Stimulated activated CD4-positive, alpha-beta T cell treated with anti-CD3 and anti-CD28 coated beads, Interleukin-15, amount 100 ng/mL, for 1 hour (primary cell): ENCODE data around the gene DCDC1.
"Not testable (repeated sequence)": the region's sequence is repeated elsewhere in the genome, so short reads cannot be mapped to it uniquely, and the experiment has no call there.

Experiments
- DNase-seq, 2 donors: peaks; one replicate each; pipeline ENCODE4 v3.0.0-alpha.2; 2020; ENCODE audit warnings: low read depth in 1 of 2, low spot score in 1 of 2

Gene DCDC1

DNA sequence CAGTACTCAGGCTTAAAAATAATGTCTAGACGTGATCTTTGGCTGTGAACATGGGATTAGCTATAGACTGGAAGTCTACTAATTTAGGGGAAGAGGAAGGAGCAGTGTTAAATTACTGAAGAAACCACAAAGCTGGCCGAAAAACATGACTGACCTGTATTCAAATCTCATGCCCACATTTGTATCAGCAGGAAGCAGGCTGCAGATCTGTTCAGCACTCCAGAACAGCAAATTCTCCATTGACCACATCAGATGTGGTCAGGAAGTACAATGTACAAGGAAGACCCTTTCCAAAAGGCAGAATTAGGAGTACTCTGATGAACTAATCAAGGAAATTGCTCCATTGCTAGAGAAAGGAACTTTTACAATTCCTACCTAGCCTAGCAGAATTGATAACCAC lies 31.7 kb downstream of the DCDC1 start:
- DNase-seq = no peak

DNA sequence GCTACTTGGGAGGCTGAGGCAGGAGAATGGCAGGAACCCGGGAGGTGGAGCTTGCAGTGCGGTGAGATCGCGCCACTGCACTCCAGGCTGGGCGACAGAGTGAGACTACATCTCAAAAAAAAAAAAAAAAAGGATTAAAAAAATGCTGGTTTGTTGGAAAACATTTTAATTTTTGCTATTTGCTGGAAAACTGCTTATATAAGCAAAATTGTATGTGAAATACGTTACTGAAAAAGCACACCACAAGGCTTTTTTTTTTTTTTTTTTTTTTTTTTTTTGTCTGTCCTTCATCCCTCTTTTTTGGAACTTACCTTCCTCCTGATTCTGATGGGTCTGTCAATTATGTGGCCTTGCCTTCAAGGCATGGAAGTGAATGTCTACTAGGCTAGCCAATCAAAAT lies 40.8 kb downstream of the DCDC1 start:
- DNase-seq = no peak

- no peak for DNase-seq
These were observed 42.1 kb downstream of the DCDC1 start for GRCh38 chr11:31327417-31327816.

DNA sequence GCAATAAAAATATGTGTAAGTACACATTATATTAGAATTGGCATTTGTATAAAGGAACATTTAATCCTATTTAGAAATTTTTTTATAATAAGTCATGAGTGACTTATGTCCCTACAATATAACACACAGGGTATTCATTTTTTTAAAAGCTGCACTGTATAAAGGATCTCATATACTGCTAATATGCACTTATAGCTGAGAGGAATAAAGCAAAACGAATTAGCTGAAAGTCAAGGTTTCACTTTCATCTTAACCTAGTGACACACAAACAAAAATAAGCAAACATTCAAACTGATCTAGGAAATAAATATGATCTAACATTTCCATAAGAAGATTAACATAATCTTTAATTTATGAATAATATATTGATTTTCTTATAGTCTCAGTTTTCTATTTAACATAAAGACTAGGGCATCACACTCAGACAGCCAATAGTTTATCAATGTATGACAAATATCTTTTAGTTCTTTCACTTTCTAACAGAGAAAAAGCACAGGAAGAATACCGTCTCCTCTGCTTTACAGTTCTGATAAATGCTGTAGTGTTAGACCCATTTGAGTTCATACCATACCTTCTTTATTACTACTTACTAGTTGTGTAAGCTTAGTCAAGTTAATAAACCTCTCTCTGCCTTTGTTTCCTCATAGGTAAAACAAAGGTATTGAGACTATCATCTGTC lies 42.9 kb downstream of the DCDC1 start:
- DNase-seq = no peak

DNA sequence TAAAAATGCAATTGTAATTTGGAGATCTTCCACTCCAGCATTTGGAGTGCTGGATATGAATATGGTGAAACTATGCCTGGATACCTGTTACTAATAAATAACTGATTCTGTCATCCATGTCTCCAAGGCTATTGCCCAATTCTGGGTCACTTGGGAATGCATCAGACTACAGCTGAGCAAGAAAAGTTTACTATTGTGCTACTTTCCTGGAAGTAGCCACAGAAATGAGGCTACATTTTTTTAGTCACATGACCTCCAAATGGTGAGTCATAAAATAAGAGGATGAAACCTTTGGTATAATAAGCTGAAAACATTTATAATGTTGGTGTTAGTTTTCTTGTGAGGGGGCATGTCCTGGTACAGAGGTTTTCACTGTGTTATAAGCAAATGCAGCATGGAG lies 44.4 kb downstream of the DCDC1 start:
- no peak for DNase-seq

GRCh38 chr11:31323145-31323544 lies 46.4 kb downstream of the DCDC1 start:
- no peak for DNase-seq

- not testable (repeated sequence) for DNase-seq
These were observed 48.0 kb downstream of the DCDC1 start for GRCh38 chr11:31321494-31321893.

DNA sequence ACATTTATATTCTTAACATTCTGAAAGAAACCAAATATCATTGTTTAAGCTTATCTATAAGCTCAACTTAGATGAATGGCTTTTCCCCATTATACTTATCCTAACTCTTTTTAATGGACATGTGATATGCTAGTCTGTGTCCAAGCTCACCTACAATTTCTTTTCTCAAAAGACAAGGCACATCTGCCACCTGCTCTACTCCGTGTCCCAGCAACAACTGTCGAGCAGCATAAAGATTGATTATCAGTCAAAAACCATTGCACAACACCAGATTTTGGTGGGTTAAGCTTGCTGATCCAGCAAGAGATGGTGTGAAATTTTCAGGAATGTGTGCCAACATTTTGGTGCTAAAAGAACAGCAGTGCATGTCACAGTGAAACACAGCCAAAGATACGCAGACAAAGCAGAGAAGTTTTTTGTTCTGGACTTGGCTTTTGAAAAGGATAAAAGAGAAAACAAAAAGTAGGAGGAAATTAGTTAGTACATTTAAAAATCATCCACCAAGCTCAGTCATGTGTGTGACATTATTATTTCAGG lies 65.8 kb downstream of the DCDC1 start:
- DNase-seq = no peak

- no peak for DNase-seq
These were observed 67.7 kb downstream of the DCDC1 start for GRCh38 chr11:31301549-31302510.

- DNase-seq = no peak
These were observed 74.2 kb downstream of the DCDC1 start for GRCh38 chr11:31295308-31295707.

- DNase-seq = not testable (repeated sequence)
These were observed 96.0 kb downstream of the DCDC1 start for GRCh38 chr11:31273527-31273926.

- DNase-seq = no peak
These were observed 101.8 kb downstream of the DCDC1 start for GRCh38 chr11:31267720-31268119.

- no peak for DNase-seq
These were observed 104.7 kb downstream of the DCDC1 start for GRCh38 chr11:31264834-31265233.

DNA sequence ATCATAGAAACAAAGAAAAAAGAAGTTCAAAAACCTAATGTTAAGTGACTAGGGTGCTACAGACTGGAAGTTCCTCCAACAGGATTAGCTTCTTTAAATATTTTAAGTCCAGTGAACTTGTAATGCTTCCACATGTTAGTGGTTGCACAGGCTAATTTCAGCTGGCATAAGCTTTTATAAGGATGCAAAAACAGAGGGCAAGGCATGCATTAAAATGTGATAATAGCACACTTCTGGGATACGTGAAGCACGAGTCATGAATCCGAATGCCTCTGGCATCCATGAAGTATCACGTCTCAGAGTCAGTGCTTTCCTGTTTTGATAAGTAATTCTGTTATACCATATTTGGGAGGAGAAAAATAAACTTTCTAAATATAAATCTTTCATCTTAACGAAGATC lies 106.8 kb downstream of the DCDC1 start:
- no peak for DNase-seq

- no peak for DNase-seq
These were observed 109.7 kb downstream of the DCDC1 start for GRCh38 chr11:31259797-31260196.

GRCh38 chr11:31254415-31254814 lies 115.1 kb downstream of the DCDC1 start:
- DNase-seq = no peak

GRCh38 chr11:31248768-31249167 lies 120.8 kb downstream of the DCDC1 start:
- DNase-seq = no peak

DNA sequence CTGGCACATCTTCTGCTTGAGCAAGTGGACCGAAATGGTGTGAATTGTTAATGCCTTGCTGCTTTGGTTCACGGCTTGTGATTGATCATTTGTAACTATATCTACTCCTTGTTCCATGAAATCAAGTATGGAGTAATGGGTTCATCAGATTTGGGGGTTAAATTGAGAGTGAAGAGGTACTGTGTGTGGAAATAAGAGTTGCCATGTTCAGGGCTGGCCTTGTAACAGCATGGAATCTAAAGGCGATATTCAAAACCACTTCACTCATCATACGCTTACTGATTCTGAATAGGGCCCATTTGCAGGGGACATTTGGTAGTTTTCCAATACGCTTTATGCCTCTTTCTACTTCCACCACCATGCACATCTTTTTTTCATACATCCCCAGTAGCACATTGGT lies 122.2 kb downstream of the DCDC1 start:
- no peak for DNase-seq

DNA sequence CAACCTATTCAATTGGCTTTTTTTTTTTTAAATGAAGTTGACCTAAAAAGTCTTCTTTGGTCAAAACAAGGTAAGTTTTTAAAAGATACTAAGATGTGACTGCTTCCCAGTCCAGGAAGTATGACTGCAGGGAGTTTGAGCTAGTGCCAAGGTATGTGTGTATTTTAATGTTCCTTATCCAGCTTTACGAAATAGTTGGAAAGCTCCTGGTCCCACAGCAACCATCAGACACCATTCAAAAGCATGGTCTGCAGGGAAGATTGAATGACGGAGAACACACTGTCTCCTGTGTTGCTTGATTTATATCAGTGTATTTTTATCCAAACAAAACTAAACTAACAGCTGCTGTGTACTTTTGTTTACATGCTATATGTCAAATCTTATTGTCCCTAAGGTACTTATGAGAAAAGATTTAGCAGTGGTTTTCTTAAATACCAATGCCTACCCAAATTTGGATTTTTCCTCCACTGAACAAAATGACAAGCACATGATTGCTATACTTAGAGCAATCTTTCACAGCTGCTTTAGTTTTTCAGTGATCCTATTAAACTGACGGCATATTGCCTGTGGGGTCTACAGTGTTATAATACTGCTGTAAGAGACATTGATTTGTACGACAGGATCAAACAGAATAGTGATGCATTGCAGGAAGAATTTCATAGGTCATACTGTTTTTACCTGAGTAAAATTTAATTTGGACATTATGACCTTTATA lies 122.9 kb downstream of the DCDC1 start:
- DNase-seq = no peak

GRCh38 chr11:31243706-31244105 lies 125.8 kb downstream of the DCDC1 start:
- no peak for DNase-seq

DNA sequence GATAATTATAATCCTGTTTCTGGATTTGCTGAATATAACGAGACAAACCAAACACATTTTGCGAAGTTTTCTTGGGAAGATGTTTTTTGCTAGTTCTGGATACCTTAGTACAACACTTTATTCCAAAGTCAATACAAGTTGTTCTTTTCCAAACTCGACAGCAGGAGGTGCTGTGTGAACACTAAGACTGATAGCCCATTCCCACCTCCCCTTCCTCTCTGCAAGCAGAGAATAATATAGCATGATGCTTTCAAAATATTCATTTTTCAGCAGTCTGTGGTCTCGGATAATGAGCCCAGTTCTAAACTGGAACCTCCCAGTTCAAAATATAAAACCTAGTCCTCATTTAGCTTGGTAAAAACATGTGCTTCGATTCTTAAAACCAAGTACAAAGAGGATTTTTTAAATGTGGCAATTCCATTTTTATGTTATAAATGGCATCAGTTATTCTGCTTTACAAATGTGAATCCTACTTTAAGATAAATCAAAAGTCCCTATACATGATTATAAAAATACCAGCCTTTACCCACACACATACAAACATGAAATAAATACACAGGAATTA lies 129.1 kb downstream of the DCDC1 start:
- DNase-seq = no peak
